ENCODE results near the gene FILIP1L.

DNA sequence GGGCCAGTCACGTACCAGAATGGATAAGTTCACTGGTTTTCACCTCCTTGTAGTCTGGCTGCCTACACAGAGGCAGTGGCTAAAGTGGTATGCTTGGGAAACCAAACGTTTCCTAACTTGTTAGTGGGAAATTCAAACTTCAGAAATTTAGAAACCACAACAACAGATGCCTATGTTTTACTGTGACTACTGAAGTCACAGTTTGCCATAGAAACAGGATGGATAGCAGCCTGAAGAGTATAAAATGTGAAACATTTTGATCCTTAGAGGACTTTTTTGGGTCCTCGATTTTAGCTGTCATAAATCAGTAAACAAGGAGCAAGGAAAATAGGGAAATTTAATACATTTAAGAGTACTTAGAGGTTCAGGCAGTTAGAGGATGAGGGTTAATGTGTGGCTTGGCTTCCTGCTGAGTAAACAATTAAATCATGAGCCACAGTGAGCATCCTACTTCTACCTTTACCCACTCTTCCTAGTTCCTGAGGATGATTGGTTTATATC lies 248.0 kb downstream of the FILIP1L start:
- TF ChIP-seq, protein P1, sequence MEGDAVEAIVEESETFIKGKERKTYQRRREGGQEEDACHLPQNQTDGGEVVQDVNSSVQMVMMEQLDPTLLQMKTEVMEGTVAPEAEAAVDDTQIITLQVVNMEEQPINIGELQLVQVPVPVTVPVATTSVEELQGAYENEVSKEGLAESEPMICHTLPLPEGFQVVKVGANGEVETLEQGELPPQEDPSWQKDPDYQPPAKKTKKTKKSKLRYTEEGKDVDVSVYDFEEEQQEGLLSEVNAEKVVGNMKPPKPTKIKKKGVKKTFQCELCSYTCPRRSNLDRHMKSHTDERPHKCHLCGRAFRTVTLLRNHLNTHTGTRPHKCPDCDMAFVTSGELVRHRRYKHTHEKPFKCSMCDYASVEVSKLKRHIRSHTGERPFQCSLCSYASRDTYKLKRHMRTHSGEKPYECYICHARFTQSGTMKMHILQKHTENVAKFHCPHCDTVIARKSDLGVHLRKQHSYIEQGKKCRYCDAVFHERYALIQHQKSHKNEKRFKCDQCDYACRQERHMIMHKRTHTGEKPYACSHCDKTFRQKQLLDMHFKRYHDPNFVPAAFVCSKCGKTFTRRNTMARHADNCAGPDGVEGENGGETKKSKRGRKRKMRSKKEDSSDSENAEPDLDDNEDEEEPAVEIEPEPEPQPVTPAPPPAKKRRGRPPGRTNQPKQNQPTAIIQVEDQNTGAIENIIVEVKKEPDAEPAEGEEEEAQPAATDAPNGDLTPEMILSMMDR (IDR thresholded peaks at IDR 0.05) = no peak
- no peak for TF ChIP-seq POLR2A (IDR thresholded peaks at IDR 0.05)

Measured in adrenal gland (tissue), 5 donors.